IPS-NIHi7 (cell line): Measurements from ENCODE around the gene NIN.
A peak's percentile ranks its signal among the peaks of the same experiment; 100 is the strongest.
"Not testable (repeated sequence)": the region's sequence is repeated elsewhere in the genome, so short reads cannot be mapped to it uniquely, and the experiment has no call there.

Source experiments
- DNase-seq: peaks from one replicate; pipeline ENCODE4 v3.0.0; 2012; ENCODE audit warnings: mixed read lengths; ENCODE audit errors: extremely low spot score

The NIN gene

GRCh38 chr14:50820786-50821509, 10.0 kb downstream of the NIN start:
- no peak for DNase-seq

DNA sequence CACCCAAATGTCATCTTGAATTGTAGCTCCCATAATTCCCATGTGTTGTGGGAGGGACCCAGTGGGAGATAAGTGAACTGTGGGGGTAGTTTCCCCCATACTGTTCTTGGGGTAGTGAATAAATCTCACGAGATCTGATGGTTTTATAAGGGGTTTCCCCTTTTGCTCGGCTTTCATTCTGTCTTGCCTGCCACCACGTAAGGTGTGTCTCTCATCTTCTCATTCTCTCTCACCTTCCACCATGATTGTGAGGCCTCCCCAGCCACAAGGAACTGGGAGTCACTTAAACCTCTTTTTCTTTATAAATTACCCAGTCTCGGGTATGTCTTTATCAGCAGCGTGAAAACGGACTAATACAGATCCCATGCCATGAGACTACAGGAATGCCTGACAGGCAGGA, 11.7 kb downstream of the NIN start:
- not testable (repeated sequence) for DNase-seq

DNA sequence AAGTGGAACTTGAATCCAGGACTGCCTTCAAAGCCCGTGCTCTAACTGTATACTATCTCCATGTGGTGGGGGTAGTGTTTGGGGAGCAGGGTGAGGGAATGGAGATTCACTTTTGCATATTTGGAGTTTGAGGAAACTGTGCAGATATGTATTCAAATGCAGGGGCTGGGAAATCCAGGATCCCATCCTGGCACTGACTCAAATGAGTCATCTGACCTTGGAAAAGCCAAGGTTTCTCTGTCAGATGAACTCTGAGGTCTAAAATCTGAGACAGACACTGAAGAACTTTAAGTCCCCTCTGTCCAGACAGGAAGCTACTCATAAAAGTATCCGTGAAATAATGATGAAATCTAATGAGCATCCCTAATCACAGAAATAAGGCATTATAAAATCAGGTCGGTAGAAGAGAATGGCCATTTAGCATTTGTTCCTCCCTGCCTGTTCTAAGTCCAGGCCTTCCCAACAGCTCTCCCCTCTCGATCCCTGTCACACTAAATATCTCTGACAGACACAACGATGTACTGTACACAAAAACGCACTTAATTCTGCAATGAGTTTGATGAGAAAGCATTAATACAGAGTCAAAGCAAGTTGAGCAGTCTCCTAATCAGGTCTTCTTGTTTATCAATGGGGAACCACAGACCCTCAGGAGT, 14.4 kb downstream of the NIN start:
- no peak for DNase-seq

DNA sequence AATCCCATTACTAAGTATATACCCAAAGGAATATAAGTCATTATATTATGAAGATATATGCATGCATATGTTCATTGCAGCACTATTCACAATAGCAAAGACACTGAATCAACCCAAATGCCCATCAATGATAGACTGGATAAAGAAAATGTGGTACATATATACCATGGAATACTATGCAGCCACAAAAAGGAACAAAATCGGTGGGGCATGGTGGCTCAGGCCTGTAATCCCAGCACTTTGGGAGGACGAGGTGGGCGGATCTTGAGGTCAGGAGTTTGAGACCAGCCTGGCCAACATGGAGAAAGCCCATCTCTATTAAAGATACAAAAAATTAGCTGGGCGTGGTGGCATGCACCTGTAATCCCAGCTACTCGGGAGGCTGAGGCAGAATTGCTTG, 15.4 kb downstream of the NIN start:
- DNase-seq, result not testable (repeated sequence)

DNA sequence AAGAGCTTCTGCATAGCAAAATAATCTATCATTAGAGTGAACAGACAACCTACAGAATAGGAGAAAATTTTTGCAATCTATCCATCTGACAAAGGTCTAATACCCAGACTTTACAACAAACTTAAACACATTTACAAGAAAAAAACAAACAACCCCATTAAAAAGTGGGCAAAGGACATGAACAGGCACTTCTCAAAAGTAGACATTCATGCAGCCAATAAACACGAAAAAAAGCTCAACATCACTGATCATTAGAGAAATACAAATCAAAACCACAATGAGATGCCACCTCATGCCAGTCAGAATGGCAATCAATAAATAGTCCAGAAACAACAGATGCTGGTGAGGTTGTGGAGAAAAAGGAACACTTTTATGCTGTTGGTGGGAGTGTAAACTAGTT, 15.9 kb downstream of the NIN start:
- DNase-seq, result not testable (repeated sequence)

DNA sequence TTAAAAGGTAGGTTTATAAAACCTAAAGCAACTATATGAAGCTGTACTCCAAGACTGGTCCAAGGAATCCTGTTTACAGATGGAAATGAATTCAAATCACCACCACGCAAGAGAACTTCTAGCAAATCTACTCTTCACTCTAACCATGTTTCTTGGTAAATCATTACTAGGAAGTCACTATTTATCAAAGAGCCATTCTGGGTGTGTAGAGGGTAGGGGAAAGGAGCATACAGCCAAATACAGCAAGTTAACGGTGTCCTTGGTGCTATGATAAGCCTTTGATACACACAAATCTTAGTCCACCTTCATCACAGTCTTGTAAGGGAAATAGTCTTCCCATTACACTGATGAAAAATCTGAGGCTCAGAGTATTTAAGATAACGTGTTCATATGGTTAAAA, 16.8 kb downstream of the NIN start:
- no peak for DNase-seq

GRCh38 chr14:50813544-50813863, 17.5 kb downstream of the NIN start:
- DNase-seq, result no peak

GRCh38 chr14:50812856-50813543, 18.0 kb downstream of the NIN start:
- no peak for DNase-seq

DNA sequence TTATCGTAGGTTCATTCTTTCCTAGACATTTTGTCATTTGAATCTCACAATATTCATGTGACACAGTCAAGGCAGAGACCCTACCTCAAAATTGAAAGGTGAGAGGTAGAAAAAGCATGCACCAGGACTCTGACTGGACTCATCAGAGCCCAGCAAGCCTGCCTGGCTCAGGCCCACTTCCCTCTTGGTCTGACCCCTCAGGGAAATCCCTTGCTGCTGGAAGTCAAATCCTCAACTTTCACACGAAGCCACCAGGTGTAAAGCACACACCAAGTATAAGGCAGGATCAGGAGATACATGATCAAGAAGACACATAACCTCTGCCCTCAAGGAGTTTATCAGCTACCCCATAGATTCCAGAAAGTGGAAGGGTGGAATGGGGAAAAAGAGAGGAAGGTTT, 18.8 kb downstream of the NIN start:
- DNase-seq, result no peak

GRCh38 chr14:50808053-50808452, 22.9 kb downstream of the NIN start:
- DNase-seq, result peak; percentile 34

DNA sequence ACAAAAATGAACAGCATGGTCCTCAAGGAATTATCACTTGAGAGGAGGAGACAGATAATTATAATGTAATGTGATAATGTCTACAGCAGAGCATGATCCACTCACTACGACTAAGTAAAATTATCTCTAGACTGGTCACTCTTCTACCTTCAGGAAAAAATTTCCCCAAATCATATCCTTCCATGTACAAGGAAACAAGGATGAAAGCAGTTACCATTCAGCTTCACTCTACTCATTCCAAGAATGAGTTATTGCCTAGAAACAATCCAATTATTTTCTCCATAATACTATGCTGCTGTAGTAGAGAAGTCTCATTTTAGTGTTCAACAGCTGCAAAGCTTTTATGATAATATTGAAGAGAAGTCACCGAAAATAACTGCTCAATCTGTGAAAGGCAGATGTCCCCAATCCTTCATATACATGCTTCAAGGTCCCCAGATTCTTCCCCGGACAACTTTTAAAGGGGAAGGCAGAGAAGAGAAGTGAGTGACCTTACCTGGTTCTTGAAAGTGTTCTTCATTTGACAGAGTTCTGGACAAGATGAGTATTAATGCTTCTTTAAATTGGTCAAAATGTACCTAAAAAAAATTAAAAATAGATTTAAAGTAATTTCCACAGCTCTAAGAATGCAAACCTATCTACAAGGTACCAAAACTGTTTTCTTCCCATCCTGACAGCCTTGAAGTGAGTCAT, 24.6 kb downstream of the NIN start:
- no peak for DNase-seq

- no peak for DNase-seq
Observed at GRCh38 chr14:50805396-50805795, 25.6 kb downstream of the NIN start.

GRCh38 chr14:50804181-50804721, 26.7 kb downstream of the NIN start:
- DNase-seq, result no peak

GRCh38 chr14:50801706-50802105, 29.3 kb downstream of the NIN start:
- DNase-seq, result no peak

- DNase-seq, result no peak
Observed at GRCh38 chr14:50800032-50800431, 30.9 kb downstream of the NIN start.

GRCh38 chr14:50798048-50798421, 32.9 kb downstream of the NIN start:
- no peak for DNase-seq

DNA sequence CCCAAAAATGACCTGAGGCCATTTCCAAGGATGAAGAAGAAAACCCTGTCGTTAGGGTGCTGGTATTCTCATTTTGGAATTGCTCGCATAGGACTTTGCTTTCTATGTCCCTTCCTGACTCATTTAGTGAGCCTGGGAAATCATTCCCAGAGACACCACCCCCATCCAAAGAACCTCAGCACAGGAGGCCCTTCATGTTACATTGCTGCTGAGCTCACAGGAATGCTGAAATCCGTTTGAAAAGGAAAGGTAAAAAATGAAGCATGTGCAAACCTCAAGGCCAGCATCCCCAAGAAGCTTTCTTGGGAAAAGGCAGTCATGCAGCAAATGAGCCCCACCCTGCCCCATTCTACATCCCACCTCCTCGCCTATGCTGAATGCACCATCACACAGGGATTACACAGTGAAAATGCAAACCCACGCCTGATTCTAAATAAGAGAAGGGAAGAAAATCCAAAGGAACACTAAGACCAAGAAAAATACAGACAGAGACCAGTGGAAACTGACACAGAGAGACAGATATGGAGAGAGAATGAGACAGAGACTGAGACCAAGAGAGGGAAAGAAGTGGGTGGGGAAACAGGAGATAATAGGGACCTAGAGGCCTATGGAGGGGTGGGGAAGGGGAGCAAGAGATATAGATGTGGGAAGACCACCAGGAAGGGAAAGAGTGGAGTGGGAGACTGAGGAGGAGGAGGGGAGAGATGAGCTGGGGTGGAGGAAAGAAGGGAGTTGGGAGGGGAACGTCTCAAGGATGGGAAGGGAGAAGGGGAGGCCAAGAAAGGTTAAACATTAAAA, 33.5 kb downstream of the NIN start:
- DNase-seq, result no peak

DNA sequence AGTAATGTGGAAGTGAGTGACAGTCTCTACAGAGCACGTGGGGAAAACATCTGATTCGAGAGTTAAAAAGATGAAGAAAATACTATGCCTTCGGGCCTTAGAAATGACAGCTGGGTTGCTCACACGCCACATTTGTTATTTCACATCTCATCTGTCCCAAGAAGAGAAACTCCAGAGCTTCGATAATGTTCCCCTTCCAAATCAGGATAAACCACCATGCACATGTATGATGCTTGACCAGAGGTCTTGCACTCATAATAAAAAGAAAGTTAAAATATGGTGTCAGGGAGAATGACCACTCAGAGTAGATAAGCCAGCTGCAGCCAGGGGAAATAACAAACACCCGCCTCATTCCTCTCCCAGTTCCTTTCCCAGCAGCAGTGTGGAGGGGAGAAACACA, 34.6 kb downstream of the NIN start:
- DNase-seq, result no peak

DNA sequence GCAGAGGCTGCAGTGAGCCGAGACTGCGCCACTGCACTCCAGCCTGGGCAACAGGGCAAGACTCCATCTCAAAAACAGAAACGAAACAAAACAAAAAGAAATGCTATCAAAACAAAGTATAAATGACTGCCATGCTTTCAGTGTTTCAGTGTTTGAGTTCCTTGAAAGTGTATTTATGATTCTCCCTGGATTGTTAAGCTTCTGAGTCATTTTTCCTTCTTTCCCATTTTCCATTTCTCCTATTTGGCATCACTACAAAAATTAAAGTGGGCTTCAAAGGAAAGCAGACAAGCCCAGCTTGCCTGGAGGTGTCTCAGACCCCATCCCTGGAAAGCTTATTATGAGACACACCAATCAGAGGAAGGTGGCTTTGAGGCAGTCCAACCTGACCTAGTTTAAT, 35.1 kb downstream of the NIN start:
- DNase-seq, result no peak

DNA sequence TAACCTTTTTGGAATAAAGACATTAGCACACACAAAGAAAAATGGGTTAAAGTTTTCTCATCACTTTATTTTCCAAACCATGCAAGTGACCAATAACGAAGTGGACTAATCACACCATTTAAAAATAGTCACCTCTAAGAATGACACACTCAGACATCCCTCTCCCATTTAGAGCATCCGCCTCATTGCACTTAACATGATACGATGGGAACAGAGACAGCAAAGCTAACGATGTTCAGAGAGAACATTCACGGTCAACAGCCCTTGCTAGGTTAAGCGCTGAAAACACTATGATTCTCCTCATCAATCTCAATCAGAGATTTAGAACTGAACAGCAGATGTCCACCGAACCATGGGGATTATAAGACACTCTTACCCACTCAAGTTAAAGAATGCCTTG, 35.8 kb downstream of the NIN start:
- DNase-seq, result no peak

DNA sequence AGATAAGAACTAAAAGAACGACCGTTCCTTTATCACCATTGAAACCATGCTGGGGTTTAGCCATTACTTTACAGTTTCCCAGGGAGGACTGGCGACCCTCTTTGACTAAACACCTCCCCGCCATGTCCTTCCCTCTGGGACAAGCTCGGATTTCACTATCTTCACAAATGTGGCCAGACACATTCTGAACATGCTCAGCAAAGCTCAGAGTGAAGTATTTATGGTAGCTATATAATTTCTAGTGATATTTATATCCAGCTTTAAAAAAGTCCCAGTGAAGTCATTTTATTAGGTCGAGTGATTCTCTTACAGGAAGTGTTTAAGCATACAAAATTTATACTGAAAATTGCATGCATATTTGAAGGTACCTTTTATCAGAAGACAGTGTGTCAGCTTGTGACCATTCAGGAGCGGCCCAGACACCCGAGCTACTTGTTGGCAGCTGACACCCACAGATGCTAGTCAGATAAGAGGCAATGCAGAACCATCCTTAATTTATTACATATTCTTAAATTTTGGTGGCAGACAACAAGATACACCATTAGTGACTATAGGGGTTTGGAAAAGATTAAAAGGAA, 36.8 kb downstream of the NIN start:
- no peak for DNase-seq
